IMR-90 (cell line): ENCODE results near the gene MANSC1. TPM values are rescaled to one million over a fixed set of nuclear protein-coding genes. Genes with fewer than 3 reads are reported as not detected.

Source experiments
- ATAC-seq: fragments of 200-7000 bp; cut with Tn5 transposase; 2 replicates; pipeline ENCODE4 v1.9.1; 2020; ENCODE audit warnings: low read depth, mild to moderate bottlenecking, moderate library complexity
- BruUV-seq: library from RNA; stranded (reverse); fragments of 400-500 nt; replicated peaks from 2 replicates; lab custom pipeline; 2021; lab: Mats Ljungman, UMichigan
- CTCF ChIA-PET: fragments of 300-600 bp; formaldehyde crosslinking; extraction: SDS; loops from one replicate; lab custom pipeline; 2021; ENCODE audit warnings: antibody characterized with exemption; lab: Yijun Ruan, JAX
- POLR2A ChIA-PET: fragments of 300-600 bp; sonication (Branson Sonifier 250); formaldehyde crosslinking; loops from one replicate; lab custom pipeline; 2022; ENCODE audit warnings: antibody characterized with exemption; ENCODE audit not compliant: unreplicated experiment; lab: Charles Lee
- DNase-seq: peaks from one replicate; pipeline ENCODE4 v3.0.0; 2013
- H2AFZ ChIP-seq: replicated peaks from 2 replicates; pipeline ENCODE3; 2013; ENCODE audit warnings: low read length, mild to moderate bottlenecking; ENCODE audit not compliant: poor library complexity
- H2AK5ac ChIP-seq: 2 replicates; pipeline ENCODE4 v1.6.1; 2013; ENCODE audit warnings: low read depth, low read length, inconsistent platforms
- H2AK9ac ChIP-seq: replicated peaks from 2 replicates; pipeline ENCODE3; 2013; ENCODE audit warnings: mild to moderate bottlenecking, low read depth, low read length, moderate library complexity; ENCODE audit not compliant: poor library complexity
- H2BK120ac ChIP-seq: 2 replicates; pipeline ENCODE4 v1.6.1; 2013; ENCODE audit warnings: low read depth, low read length, inconsistent platforms
- H2BK15ac ChIP-seq: 3 replicates; pipeline ENCODE4 v1.6.1; 2013; ENCODE audit warnings: low read depth, low read length, inconsistent platforms
- H2BK20ac ChIP-seq: 2 replicates; pipeline ENCODE4 v1.6.1; 2013; ENCODE audit warnings: low read depth, mild to moderate bottlenecking, inconsistent platforms, low read length, moderate library complexity
- H2BK5ac ChIP-seq: 2 replicates; pipeline ENCODE4 v1.6.1; 2013; ENCODE audit warnings: mild to moderate bottlenecking, low read depth, low read length, inconsistent platforms; ENCODE audit not compliant: poor library complexity, severe bottlenecking
- H3K14ac ChIP-seq: replicated peaks from 2 replicates; pipeline ENCODE4 v1.6.1; 2013; ENCODE audit warnings: low read depth, low read length, inconsistent platforms
- H3K18ac ChIP-seq: 2 replicates; pipeline ENCODE4 v1.6.1; 2013; ENCODE audit warnings: low read depth, low read length, control low read depth
- H3K23ac ChIP-seq: 2 replicates; pipeline ENCODE4 v1.6.1; 2013; ENCODE audit warnings: low read depth, low read length, inconsistent platforms
- H3K27ac ChIP-seq: 2 replicates; pipeline ENCODE4 v1.5.1; 2013; ENCODE audit warnings: mild to moderate bottlenecking, control low read depth, low read length; ENCODE audit not compliant: insufficient read depth
- H3K27me3 ChIP-seq: 2 replicates; pipeline ENCODE4 v1.6.1; 2013; ENCODE audit warnings: low read length; ENCODE audit not compliant: control insufficient read depth, insufficient read depth
- H3K36me3 ChIP-seq: 2 replicates; pipeline ENCODE4 v1.6.1; 2013; ENCODE audit warnings: low read length, mixed read lengths; ENCODE audit not compliant: control insufficient read depth, insufficient read depth
- H3K4ac ChIP-seq: 2 replicates; pipeline ENCODE4 v1.6.1; 2013; ENCODE audit warnings: low read depth, low read length, inconsistent platforms
- H3K4me1 ChIP-seq: 2 replicates; pipeline ENCODE4 v1.6.1; 2013; ENCODE audit warnings: low read length, mixed read lengths; ENCODE audit not compliant: control insufficient read depth, insufficient read depth
- H3K4me2 ChIP-seq: 2 replicates; pipeline ENCODE4 v1.6.1; 2013; ENCODE audit warnings: low read depth, mild to moderate bottlenecking, control low read depth, low read length, moderate library complexity
- H3K4me3 ChIP-seq: 2 replicates; pipeline ENCODE4 v1.5.1; 2013; ENCODE audit warnings: low read depth, mild to moderate bottlenecking, control low read depth, low read length, moderate library complexity; ENCODE audit not compliant: insufficient read depth
- H3K56ac ChIP-seq: 2 replicates; pipeline ENCODE4 v1.6.1; 2013; ENCODE audit warnings: low read length, inconsistent platforms; ENCODE audit not compliant: insufficient read depth; ENCODE audit errors: extremely low read depth
- H3K79me1 ChIP-seq, 2 experiments: 2 replicates each; pipeline ENCODE4 v1.6.1; 2013; ENCODE audit warnings: low read length in 2 of 2, inconsistent platforms in 1 of 2, low read depth in 1 of 2
- H3K9ac ChIP-seq: 2 replicates; pipeline ENCODE4 v1.6.1; 2013; ENCODE audit warnings: low read depth, low read length, control low read depth
- H3K9me1 ChIP-seq: 2 replicates; pipeline ENCODE4 v1.6.1; 2013; ENCODE audit warnings: low read length, inconsistent platforms; ENCODE audit not compliant: insufficient read depth
- H3K9me3 ChIP-seq: 2 replicates; pipeline ENCODE4 v1.6.1; 2013; ENCODE audit warnings: low read length; ENCODE audit not compliant: control insufficient read depth, insufficient read depth
- H4K20me1 ChIP-seq: 2 replicates; pipeline ENCODE4 v1.6.1; 2013; ENCODE audit warnings: low read length, inconsistent platforms; ENCODE audit not compliant: insufficient read depth
- H4K5ac ChIP-seq: 2 replicates; pipeline ENCODE4 v1.6.1; 2013; ENCODE audit warnings: mild to moderate bottlenecking, low read depth, low read length, control low read depth
- H4K8ac ChIP-seq, 2 experiments: 2 replicates each; pipeline ENCODE4 v1.6.1; 2013; ENCODE audit warnings: low read depth in 2 of 2, low read length in 2 of 2, control low read depth in 1 of 2, inconsistent platforms in 1 of 2
- H4K91ac ChIP-seq: 2 replicates; pipeline ENCODE4 v1.6.1; 2013; ENCODE audit warnings: low read depth, low read length, inconsistent platforms; ENCODE audit not compliant: insufficient read depth
- CEBPB ChIP-seq: IDR thresholded peaks from 2 replicates; pipeline ENCODE4 v1.6.1; 2012; ENCODE audit warnings: low read depth, low read length, improper control_type of control experiment
- CHD1 ChIP-seq: IDR thresholded peaks from 2 replicates; pipeline ENCODE4 v1.6.1; 2012; ENCODE audit warnings: low read depth, low read length, improper control_type of control experiment
- CTCF ChIP-seq: conservative IDR thresholded peaks from 2 replicates; pipeline ENCODE4 v1.5.1; 2012; ENCODE audit warnings: mild to moderate bottlenecking, low read depth, low read length, improper control_type of control experiment
- ELK1 ChIP-seq: fragments of 150-350 bp; IDR thresholded peaks from 2 replicates; pipeline ENCODE4 v1.6.1; 2016; ENCODE audit warnings: low read depth, mild to moderate bottlenecking, low read length, moderate library complexity, borderline replicate concordance
- MAZ ChIP-seq: IDR thresholded peaks from 2 replicates; pipeline ENCODE4 v1.6.1; 2012; ENCODE audit warnings: low read depth, mild to moderate bottlenecking, low read length, improper control_type of control experiment, moderate library complexity, borderline replicate concordance
- MXI1 ChIP-seq: IDR thresholded peaks from 2 replicates; pipeline ENCODE4 v1.6.1; 2012; ENCODE audit warnings: low read depth, mild to moderate bottlenecking, low read length, moderate library complexity, borderline replicate concordance
- NFE2L2 ChIP-seq: fragments of 150-350 bp; IDR thresholded peaks from 2 replicates; pipeline ENCODE4 v1.6.1; 2016; ENCODE audit warnings: low read depth, mild to moderate bottlenecking, low read length
- RCOR1 ChIP-seq: IDR thresholded peaks from 2 replicates; pipeline ENCODE4 v1.6.1; 2012; ENCODE audit warnings: mild to moderate bottlenecking, low read length, improper control_type of control experiment; ENCODE audit not compliant: insufficient replicate concordance
- RFX5 ChIP-seq: IDR thresholded peaks from 2 replicates; pipeline ENCODE4 v1.8.0; 2012; ENCODE audit warnings: low read depth, mild to moderate bottlenecking, low read length, moderate library complexity
- SMC3 ChIP-seq: fragments of 150-350 bp; IDR thresholded peaks from 2 replicates; pipeline ENCODE4 v1.6.1; 2016; ENCODE audit warnings: low read depth, mild to moderate bottlenecking, antibody characterized with exemption, low read length, moderate library complexity
- USF2 ChIP-seq: fragments of 150-350 bp; IDR thresholded peaks from 2 replicates; pipeline ENCODE4 v1.6.1; 2017; ENCODE audit warnings: mild to moderate bottlenecking, antibody characterized with exemption, low read length, low read depth
- WGBS, 2 experiments: methylation state at CpG; one replicate each; pipeline versions ENCODE4 v1.1.5 to v1.1.7; 2013; ENCODE audit warnings: missing lambda C conversion rate in 2 of 2; ENCODE audit not compliant: insufficient read length in 1 of 2; ENCODE audit errors: extremely low coverage in 2 of 2; 5-methylcytosine and 5-hydroxymethylcytosine counted together
- dilution Hi-C: fragments of 300-500 bp; cut with HindIII; formaldehyde crosslinking; loops from one replicate; pipeline ENCODE4 v1.14.3; 2018; ENCODE audit warnings: low sequenced_read_pairs; ENCODE audit not compliant: unreplicated experiment
- in situ Hi-C: fragments of 300-500 bp; cut with MboI; formaldehyde crosslinking; loops from 3 replicates; pipeline ENCODE4 v1.14.3; 2019; ENCODE audit warnings: low sequenced_read_pairs, inconsistent platforms, mixed read lengths
- intact Hi-C: fragments of 100-400 bp; cut with micrococcal nuclease; formaldehyde crosslinking; loops from 2 replicates; pipeline ENCODE4 v1.10.0; 2022
- polyA plus RNA-seq, 3 experiments: library from polyadenylated mRNA; depleted of rRNA; stranded (reverse); fragments of >200 nt; gene quantifications; 2 replicates each; pipeline ENCODE4 v1.2.3, GENCODE V29; 2012; ENCODE audit warnings: low replicate concordance in 1 of 3
- total RNA-seq: library from RNA; depleted of rRNA; stranded (reverse); fragments of >200 nt; gene quantifications from 2 replicates; pipeline ENCODE4 v1.2.3, GENCODE V29; 2012

The MANSC1 gene
- total and polyA plus RNA-seq, 2 of the 4 experiments (the other 2 are of a cell fraction) = 1.1 to 2.2 TPM

- Histone ChIP-seq H2BK120ac (peak overlapping the region; percentile 59), H4K20me1 (no peaks in the 10 kb centered on the region), H3K27me3 (no peaks in the 10 kb centered on the region), H3K9me3 (no peaks in the 10 kb centered on the region), H2BK15ac (peak overlapping the region; percentile 71; the same call in 2 of the 3 replicates), H3K4me3 (no peak overlapping the region), H3K9me1 (peaks cover 10% of the 10 kb centered on the region), H3K4me1 (peaks cover 8% of the 10 kb centered on the region), H3K9ac (no peak overlapping the region), H3K56ac (no peak overlapping the region), H4K5ac (peak overlapping the region; percentile 27; the same call in 1 of the 2 replicates), H3K79me1 (peaks cover 0 to 17% of the 10 kb centered on the region in 2 experiments; a peak in 2 of 4 replicates), H2AK5ac (peak overlapping the region; percentile 29; the same call in 1 of the 2 replicates), H4K91ac (peak overlapping the region; percentile 61; the same call in 1 of the 2 replicates), H2AFZ (no peak overlapping the region), H3K4me2 (peak overlapping the region; percentile 61), H3K18ac (peak overlapping the region; percentile 16; the same call in 1 of the 2 replicates), H2BK5ac (peak overlapping the region; percentile 68), H3K4ac (peak overlapping the region; percentile 70), H3K27ac (peak overlapping the region; percentile 68; the same call in 1 of the 2 replicates), H3K23ac (0 out of 2 replicates have a peak overlapping the region, but pooled peaks have one; percentile 20), H3K36me3 (no peaks in the 10 kb centered on the region), H2AK9ac (no peak overlapping the region), H4K8ac (peak overlapping the region; percentile 16 to 38; a peak in 1 of 4 replicates), H3K14ac (peak overlapping the region; percentile 58), H2BK20ac (peak overlapping the region; percentile 42)
- WGBS, 2 experiments = 0% methylated on average over 1 of the region's 7 CpGs; no CpG with 5 or more reads in 1 of the 2 experiments
- intact Hi-C loops (loop anchor here (1.0 to 5.0 kb wide), 2 partner anchors 109 to 166 kb away; no protein-coding TSS in a partner anchor), in situ Hi-C loops (loop anchor here (10.0 kb wide), 1 partner anchor 167 kb away; the partner anchor contains the start of gene DUSP16), dilution Hi-C loops (no loop called here)
- POLR2A ChIA-PET = no interaction called here
- ATAC-seq (peak; percentile 98), DNase-seq (peak; percentile 97)
- no TSS peak for BruUV-seq
- CTCF ChIA-PET = interaction anchor here (0.9 to 1.5 kb wide), 2 partner anchors 11 to 48 kb away, joined by 3 to 5 read pairs; partner anchors contain the start of gene MANSC1
- TF ChIP-seq CTCF (0 out of 2 replicates have a peak, but pooled peaks have one; percentile 14), RCOR1 (peak; percentile 22), RFX5 (no peak; the same call in 1 of the 2 replicates), CHD1 (no peak), CEBPB (peak; percentile 99), MXI1 (no peak), NFE2L2 (no peak; the same call in 1 of the 2 replicates), SMC3 (no peak), MAZ (no peak), USF2 (no peak), ELK1 (no peak)
Measured at GRCh38 chr12:12398026-12398859, 48.2 kb upstream of the MANSC1 start.
